GM21447 (cell line): ENCODE measurements around the gene ZBTB8OS.
"Not testable (repeated sequence)": the region's sequence is repeated elsewhere in the genome, so short reads cannot be mapped to it uniquely, and the experiment has no call there.

Experiments used
- ATAC-seq: cut with Tn5 transposase; IDR thresholded peaks from one replicate; pipeline ENCODE4 v1.9.1; 2021; ENCODE audit not compliant: unreplicated experiment

The ZBTB8OS gene

DNA sequence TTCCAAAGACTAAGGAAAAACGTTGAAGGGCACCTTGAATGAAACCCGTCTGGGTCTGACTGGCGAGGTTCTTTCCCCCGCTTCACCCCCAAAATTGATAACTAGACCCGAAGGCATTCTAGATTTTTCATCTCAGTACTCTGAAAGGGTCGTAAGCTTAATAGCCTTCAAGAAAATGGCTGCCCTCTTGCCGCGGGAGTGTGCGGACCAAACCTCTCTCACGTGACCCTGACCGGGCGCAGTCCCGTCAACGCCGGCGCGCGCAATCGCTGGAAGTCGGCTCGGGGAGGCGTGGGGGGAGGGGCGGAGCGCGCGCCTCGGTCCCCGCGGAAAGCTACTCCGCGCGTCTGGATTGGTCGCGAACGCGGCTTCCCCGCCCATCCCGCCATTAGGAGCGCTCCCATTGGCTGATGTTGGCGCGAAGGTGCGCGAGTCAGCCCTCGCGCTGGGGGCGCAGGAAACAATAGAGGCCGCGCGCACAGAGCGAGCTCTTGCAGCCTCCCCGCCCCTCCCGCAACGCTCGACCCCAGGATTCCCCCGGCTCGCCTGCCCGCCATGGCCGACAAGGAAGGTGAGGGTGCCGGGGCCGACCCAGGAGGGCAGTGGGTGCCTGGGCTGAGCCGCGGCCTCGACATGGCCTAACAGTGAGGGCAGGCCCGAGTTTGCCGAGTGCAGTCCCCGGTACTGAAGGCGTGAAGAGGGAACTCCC, 556 bp upstream of the ZBTB8OS start, which contains the start of gene RBBP4:
TSS of gene RBBP4 (plus strand) at position 457 of the 709 bp plus-strand sequence. CDS start at position 556, 99 bp downstream.
- peak; percentile 68 for ATAC-seq

DNA sequence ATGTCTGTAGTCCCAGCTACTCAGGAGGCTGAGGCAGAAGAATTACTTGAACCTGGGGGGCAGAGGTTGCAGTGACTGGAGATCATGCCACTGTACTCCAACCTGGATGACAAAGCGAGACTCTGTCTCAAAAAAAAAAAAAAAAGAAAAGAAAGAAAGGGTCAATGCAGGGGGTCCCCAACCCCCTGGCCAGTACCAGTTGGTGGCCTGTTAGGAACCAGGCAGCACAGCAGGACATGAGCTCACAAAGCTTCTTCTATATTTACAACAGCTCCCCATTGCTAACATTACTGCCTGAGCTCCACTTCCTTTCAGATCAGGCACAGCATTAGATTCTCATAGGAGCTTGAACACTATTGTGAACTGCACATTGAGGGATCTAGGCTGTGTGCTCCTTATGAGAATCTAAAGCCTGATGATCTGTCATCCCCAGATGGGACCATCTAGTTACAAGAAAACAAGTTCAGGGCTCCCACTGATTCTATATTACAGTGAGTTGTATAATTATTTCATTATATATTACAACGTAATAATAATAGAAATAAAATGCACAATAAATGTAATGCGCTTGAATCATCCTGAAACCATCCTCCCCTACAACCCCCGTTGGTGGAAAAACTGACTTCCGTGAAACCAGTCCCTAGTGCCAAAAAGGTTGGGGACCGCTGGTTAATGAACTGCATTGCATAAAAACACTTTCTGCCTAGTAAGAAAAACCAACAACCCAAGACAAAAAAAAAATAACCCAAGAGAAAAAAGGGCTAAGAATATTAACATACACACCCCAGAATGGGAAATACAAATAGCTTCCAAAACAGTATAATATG, 2.8 kb downstream of the ZBTB8OS start:
- ATAC-seq = no peak

DNA sequence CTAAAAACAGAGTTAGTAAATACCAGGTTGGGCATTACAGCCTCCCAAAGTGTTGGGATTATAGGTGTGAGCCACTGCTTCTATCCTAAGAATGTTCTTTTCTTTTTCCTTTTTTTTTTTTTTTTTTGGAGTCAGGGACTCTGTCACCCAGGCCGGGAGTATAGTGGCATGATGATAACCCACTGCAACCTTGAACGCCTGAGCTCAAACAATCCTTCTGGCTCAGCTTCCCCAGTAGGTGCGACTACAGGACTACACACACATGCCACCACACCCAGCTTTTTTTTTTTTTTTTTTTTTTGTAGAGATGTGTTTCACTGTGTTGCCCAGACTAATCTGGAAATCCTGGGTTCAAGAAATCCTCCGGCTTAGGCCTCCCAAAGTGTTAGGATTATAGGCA, 5.9 kb downstream of the ZBTB8OS start:
- ATAC-seq = no peak

DNA sequence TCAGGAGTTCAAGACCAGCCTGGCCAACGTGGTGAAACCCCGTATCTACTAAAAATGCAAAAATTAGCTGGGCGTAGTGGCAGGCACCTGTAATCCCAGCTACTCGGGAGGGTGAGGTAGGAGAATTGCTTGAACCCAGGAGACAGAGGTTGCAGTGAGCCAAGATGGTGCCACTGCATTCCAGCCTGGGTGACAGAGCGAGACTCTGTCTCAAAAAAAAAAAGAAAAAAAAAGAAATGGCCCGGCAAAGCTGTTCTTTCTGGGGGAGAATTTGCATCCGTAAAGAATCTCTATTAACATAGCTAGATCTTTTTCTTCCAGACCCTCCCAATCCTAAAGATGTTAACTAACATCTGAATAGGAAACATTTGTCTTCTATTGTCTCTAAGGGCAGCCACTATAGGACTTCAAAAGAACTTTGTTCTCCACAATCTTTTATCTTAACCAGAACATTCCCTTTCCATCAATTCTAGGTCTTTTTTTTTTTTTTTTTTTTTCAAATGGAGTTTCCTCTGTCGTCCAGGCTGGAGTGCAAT, 8.0 kb downstream of the ZBTB8OS start:
- not testable (repeated sequence) for ATAC-seq

DNA sequence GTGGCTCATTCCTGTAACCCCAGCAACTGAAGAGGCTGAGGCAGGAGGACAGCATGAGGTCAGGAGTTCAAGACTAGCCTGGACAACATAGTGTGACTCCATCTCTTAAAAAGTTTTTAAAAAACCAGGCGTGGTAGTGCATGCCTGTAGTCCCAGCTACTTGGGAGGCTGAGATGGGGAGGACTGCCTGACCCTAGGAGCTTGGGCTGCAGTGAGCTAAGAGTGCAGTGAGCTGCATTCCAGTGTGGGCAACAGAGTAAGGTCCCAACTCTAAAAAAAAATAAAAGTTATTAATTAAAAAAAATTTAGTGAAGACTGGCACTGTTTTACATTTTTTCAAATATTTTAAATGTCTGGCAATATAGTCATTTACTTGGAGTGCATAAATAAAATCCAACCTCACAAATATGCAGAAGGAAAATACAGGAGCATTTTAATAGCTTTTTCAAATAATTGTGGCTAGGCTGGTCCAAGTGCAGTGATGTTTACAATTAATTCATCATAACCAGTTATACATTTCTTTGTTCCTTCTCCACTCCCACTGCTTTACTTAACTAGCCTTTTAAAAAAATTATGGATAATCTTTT, 10.8 kb downstream of the ZBTB8OS start:
- no peak for ATAC-seq

DNA sequence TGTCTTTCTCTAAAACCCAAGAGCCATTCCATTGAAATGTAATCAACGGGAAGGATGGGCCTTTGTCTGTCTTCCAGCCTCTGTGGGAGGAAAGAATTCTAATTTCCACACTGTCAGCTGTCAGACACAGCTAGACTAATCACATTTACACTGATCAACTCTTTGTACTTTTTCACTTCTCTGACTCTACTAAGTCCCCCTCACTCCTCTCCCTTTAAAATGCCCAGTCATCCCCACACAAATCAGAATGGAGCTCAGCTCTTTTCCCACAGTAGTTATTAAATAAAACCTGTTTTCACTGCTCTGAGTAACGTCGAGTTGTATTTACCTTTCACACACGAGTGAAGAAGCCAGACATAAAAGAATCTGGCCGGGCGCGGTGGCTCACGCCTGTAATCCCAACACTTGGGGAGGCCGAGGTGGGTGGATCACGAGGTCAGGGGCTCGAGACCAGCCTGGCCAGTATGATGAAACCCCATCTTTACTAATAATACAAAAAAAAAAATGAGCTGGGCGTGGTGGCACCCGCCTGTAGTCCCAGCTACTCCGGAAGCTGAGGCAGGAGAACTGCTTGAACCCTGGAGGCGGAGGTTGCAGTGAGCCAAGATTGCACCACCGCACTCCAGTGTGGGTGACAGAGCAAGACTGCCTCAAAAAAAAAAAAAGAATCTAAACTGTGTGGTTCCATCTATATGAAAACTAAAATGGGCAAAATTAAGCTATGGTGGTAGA, 13.3 kb downstream of the ZBTB8OS start:
- ATAC-seq = no peak

DNA sequence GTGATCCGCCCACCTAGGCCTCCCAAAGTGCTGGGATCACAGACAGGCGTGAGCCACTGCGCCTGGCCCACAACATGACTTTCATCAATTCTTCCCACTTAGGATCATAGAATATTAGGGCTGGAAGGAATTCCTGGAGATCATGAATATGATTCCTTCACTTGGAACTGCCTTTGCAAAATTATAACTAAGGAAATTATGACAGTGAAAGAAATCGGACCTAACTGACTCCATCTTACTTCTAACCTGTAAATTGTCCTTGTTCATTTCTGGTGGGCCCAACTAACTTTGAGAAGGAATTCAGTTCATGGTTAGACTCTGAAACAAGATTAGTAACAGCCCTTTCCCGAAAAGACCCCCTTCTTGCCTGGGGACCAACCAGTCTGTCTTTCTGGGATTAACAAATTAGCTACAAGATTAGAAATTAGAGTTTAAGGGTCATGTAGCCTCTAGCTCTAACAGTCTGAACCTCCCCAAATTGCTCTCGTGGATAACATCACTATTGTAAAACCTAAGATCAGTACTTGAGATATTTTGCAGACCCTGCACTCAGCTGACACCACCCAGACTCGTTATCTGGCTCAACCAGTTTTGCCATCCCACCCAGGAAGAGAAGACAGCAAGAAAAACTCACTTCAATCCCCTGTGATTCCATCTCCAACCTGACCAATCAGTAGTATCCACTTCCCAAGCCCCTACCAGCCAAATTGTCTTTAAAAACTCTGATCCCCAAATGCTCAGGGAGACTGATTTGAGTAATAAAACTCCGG, 14.7 kb downstream of the ZBTB8OS start:
- ATAC-seq = no peak

DNA sequence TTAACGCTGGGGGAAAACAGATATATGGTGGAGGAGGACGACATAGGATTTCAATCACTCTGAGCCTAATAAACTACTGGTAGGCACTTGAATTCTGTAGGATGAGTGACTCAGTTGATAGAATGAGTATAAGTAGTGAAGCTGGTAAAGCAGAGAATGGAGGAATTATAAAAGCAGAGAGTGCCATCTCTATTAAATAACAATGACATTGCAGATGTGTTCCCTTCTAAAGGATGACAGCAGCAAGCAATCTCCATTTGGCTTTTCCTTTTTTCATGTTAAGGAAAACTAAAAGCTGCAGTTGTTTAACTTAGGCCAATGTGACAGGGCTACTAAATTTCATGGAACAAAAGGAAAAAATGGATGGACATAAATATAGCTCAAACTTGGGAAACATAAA, 17.5 kb downstream of the ZBTB8OS start:
- no peak for ATAC-seq

DNA sequence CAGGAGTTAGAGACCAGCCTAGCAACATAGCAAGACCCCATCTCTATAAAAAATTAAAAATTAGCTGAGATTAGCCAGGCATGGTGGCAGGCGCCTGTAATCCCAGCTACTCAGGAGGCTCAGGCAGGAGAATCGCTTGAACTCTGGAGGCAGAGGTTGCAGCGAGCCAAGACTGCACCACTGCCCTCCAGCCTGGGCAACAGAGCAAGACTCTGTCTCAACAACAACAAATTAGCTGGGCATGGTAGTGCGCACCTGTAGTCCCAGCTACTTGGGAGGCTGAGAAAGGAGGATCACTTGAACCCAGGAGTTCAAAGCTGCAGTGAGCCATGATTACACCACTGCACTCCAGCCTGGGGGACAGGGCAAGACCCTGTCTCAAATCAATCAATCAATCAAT, 20.2 kb downstream of the ZBTB8OS start:
- not testable (repeated sequence) for ATAC-seq

DNA sequence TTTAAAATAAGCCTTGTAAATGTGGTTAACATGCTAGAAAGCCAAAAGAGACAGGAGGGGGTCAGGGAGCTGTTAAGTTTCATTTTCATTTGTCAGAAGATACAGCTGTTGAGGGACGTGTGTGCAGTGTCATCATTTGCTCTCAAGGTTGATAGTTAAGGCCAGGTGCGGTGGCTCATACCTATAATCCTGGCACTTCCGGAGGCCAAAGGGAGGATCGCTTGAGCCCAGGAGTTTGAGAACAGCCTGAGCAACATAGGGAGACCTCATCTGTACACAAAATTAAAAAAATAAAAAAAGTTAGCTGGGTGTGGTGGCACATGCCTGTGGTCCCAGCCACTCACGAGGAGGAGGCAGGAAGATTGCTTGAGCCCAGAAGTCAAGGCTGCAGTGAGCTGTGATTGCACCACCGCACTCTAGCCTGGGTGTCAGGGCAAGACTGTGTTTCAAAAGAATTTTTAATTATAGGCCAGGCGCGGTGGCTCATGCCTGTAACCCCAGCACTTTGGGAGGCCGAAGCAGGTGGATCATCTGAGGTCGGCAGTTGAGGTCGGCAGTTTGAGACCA, 22.7 kb downstream of the ZBTB8OS start:
- peak; percentile 54 for ATAC-seq

DNA sequence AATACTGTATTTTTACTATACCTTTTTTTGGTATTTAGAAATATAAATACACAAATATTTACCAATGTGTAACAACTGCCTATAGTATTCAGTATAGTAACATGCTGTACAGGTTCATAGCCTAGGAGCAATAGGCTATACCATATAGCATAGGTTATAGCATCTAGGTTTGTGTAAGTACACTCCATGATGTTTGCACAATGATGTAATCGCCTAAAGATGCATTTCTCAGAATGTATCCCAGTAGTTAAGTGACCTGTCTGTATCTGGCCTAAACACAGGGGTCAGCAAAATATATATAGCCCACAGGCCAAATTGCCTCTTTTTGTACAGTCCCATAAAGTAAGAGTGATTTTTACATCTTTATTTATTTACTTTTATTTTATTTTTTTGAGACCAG, 24.2 kb downstream of the ZBTB8OS start:
- ATAC-seq = no peak

DNA sequence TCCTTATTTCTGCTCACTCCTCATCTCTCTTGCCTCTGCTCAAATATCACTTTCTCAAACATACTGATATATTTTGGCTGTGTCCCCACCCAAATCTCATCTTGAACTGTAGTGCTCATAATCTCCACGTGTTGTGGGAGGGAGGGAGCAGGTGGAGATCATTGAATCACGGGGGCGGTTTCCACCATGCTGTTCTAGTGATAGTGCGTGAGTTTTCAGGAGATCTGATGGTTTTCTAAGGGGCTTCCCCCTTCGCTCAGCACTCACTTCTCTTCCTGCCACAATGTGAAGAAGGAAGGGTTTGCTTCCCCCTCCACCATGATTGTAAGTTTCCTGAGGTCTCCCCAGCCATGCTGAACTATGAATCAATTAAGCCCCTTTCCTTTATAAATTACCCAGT, 26.6 kb downstream of the ZBTB8OS start:
- ATAC-seq = no peak

DNA sequence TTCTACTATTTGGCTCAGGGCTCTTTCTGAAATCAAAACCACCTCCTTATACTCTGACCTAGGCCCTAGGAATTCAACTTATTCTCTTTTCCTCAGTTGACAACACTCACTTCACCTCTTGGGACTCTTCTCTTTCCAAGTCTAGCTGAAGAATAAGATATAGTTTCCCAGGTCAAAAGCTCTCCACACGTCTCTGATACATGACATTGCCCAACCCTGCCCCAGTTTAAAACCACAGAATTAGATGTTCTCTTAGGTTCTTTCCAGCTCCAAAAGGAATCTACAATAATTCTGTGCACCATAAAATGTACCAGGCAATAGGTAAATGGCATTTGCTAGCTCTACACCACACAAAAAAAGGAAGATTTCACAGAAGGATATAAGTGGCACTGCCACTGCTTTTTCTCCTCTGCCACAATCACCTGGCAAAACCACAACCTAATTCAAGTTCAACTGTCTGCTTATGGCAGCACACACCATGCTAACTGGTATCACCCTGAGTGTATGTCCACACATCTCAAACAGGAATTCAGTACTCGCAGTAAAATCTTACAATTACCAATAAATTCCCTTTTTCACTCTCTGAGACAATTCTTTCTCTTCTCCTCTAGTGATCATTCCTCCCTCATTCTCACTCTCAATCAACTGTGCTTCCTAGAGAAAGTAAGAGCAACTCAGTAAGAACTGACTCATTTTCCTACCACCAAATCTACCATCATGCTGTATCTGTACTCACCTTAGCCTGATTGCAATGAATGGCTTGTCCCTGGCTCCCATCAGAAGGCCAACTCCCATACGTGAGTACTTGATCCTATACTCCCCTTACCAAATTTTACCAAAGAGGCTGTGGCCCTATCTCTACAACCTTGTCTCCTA, 27.3 kb downstream of the ZBTB8OS start:
- no peak for ATAC-seq

DNA sequence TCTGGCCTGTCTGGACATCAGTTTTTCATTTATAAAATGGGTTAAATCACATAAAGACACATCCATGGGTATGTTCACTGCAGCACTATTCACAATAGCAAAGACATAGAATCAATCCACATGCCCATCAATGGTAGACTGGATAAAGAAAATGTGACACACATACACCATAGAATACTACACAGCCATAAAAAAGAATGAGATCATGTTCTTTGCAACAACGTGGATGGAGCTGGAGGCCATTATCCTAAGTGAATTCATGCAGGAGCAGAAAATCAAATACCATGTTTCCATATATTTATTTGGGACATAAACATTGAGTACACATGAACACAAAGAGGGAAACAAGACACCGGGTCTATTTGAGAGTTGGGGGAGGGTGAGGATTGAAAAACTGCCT, 28.1 kb downstream of the ZBTB8OS start:
- no peak for ATAC-seq

DNA sequence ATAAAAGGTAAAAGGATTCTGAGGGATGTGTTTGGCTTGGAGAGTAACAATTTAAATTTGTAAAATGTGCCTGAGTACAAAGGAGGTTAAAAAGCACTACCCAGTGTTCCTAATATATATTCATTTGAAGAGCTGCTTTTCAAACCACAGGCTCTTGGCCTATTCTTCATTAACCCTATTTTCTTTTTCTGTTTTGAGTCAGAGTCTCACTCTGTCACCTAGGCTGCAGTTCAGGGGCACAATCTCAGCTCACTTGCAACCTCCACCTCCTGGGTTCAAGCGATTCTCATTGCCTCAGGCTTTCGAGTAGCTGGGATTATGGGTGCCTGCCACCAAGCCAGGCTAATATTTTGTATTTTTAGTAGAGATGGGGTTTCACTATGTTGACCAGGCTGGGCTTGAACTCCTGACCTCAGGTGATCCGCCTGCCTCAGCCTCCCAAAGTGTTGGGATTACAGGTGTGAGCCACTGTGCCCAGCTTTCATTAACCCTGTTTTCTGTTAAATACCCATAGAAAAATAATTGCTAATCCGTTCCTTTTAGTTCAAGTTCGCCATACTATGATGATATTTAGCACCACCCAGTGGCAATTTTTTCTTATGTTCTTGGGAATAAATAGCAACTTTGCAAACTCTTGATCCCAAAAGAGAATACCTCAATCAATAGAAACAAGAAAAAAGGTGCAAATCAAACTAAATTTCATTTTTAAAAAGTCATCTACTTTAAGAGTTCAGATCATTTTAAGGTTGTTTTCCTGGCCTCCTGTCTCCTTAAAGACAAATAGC, 30.5 kb downstream of the ZBTB8OS start:
- ATAC-seq = peak; percentile 68

DNA sequence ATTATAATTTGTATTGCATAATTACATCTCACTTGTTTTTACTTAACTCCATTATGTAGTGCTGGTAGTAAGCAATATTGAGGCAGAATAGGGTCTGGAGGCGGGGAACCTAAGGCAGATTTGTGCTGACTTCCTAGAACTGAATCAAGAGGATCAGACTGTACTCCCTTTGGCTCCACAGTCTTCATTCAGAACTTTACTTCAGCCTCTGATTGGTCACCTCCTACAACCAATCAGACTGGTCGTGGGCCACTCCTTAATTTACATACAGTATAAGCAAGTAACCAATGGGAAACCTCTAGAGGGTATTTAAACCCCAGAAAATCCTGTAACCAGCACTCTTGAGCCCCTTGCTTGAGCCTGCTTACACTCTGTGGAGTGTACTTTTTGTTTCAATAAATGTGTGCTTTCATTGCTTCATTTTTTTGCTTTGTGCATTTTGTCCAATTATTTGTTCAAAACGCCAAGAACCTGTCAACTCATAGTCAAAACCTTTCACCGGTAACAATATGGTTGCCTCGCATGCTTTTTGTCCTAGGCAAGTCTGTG, 31.6 kb downstream of the ZBTB8OS start:
- ATAC-seq = no peak

DNA sequence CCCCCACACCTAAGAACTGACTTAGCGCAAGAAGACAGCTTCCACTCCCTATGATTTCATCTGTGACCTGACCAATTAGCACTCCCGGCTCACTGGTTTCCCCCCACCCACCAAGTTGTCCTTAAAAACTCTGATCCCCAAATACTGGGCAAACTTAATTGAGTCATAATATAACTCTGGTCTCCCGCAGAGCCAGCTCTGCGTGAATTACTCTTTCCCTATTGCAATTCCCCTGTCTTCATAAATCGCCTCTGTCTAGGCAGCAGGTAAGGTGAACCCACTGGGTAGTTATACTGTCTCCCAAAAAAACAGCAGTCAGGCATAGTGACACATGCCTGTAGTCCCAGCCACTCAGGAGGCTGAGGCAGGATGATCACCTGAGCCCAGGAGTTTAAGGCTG, 36.9 kb downstream of the ZBTB8OS start:
- ATAC-seq = no peak
